Measurements from ENCODE around the gene ZMAT3.

- TF ChIP-seq CTCF (IDR thresholded peaks at IDR 0.05) (no peak), EZH2 (IDR thresholded peaks at IDR 0.05) (no peak)
Measured at GRCh38 chr3:178971614-178972013, 100.0 kb downstream of the ZMAT3 start.

Data from neural progenitor cell (in vitro differentiated cells).